Esophagus squamous epithelium (tissue), 5 donors: ENCODE measurements around the gene TRABD2B. TPM values are rescaled to one million over a fixed set of nuclear protein-coding genes. Genes with fewer than 3 reads are reported as not detected.

Source experiments
- DNase-seq: peaks from one replicate; lab custom pipeline; 2025; lab: John Stamatoyannopoulos, UW
- H3K27ac ChIP-seq, 4 donors: fragments of 200-600 bp; sonication (generic); one replicate each; pipeline ENCODE4 v1.5.1; 2016 to 2019; ENCODE audit warnings: mild to moderate bottlenecking in 1 of 4
- H3K27me3 ChIP-seq, 4 donors: fragments of 200-600 bp; sonication (generic); 1 replicate in 3 of 4; 2 replicates in 1 of 4; pipeline versions ENCODE4 v1.5.1 to v1.6.0; 2017 to 2021; ENCODE audit warnings: antibody characterized with exemption in 1 of 4
- H3K36me3 ChIP-seq, 3 donors: fragments of 200-600 bp; sonication (generic); one replicate each; pipeline ENCODE4 v1.5.1; 2016 to 2019
- H3K4me1 ChIP-seq, 3 donors: fragments of 200-600 bp; sonication (generic); one replicate each; pipeline ENCODE4 v1.5.1; 2017 to 2019
- H3K4me3 ChIP-seq, 4 donors: fragments of 200-600 bp; sonication (generic); 1 replicate in 3 of 4; 2 replicates in 1 of 4; pipeline ENCODE4 v1.5.1; 2016 to 2019; ENCODE audit warnings: mild to moderate bottlenecking in 2 of 4, moderate library complexity in 1 of 4
- H3K9me3 ChIP-seq, 3 donors: fragments of 200-600 bp; sonication (generic); one replicate each; pipeline ENCODE4 v1.5.1; 2016 to 2019
- POLR2A ChIP-seq, 4 donors: fragments of 450-650 bp; IDR thresholded peaks; one replicate each; pipeline ENCODE4 v1.6.1; 2017; ENCODE audit warnings: antibody characterized with exemption in 4 of 4, mild to moderate bottlenecking in 4 of 4, moderate library complexity in 3 of 4
- WGBS, 2 donors: methylation state at CpG; one replicate each; pipeline ENCODE4 v1.1.5; 2018; 5-methylcytosine and 5-hydroxymethylcytosine counted together
- intact Hi-C: fragments of 100-400 bp; cut with DNase I; formaldehyde crosslinking; loops from one replicate; pipeline ENCODE4 v1.15.0; 2022
- total RNA-seq, 4 donors: library from RNA; depleted of rRNA; stranded (reverse); fragments of >200 nt; gene quantifications; one replicate each; pipeline ENCODE4 v1.1.0, GENCODE V29; 2016
- TF ChIP-seq, protein P1 (sequence below), 6 experiments: fragments of 450-650 bp in 4 of 6; fragments of 200-600 bp in 2 of 6; sonication (generic) in 2 of 6; IDR thresholded peaks; one replicate each; pipeline ENCODE4 v1.5.1; 2016 to 2019; ENCODE audit warnings: antibody characterized with exemption in 6 of 6, mild to moderate bottlenecking in 4 of 6, moderate library complexity in 4 of 6
- donor health status: DM: yes; HTN: yes; CAD: no.

Gene TRABD2B
- total RNA-seq, 4 donors from 2014 or later, result 0.26 to 1.7 (median 0.50) TPM

DNA sequence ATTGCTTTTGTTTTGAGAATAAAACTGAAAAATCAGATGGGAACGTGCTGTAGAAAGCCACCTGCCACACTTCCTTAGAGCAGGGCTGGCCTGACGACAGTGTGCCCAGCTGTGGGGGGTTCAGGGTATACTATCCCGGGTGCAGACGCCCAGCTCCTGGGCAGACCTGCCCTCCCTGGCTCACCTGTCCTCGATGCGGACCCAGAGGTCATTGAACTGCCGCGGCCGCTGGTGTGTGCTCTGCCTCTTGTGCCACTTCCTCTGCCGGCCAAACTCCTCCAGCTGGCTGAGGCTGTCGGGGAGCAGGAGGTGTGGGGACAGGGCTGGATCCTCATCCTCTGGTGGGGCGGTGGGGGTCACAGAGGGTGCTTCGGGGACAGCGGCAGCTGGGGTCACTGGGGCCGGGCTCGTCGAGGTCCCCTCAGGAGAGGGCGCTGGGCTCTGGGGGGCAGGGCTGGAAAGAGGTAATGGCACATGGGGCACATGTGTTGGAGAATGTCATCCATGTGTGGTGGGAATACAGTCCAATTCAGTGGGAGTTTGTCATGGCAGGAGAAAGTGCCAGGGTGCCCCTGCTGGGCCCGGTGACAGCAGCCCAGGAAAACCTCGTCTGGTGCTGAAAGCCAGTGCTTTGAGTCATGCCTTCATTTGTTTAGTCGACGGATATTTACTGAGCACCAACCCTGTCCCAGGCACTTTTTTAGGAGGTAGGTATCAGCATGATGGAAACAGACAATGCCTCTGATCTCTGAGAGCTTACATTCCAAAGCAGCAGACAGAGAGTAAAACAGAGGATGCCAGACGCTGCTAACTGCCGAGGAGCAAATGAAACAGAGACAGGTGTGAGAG lies 222.0 kb downstream of the TRABD2B start:
- Histone ChIP-seq H3K27me3 (peaks cover 0 to 11% (median 0%) of the 10 kb centered on the region in 4 donors), H3K9me3 (no peaks in the 10 kb centered on the region), H3K4me1 (no peaks in the 10 kb centered on the region), H3K27ac (no peak overlapping the region), H3K4me3 (no peak overlapping the region), H3K36me3 (peaks cover 0 to 5% (median 0%) of the 10 kb centered on the region in 3 donors)
- WGBS, 2 donors, result 84% methylated on average over 13 to 15 of the region's 24 CpGs
- TF ChIP-seq POLR2A (IDR thresholded peaks at IDR 0.05), result no peak
- TF ChIP-seq, protein P1, sequence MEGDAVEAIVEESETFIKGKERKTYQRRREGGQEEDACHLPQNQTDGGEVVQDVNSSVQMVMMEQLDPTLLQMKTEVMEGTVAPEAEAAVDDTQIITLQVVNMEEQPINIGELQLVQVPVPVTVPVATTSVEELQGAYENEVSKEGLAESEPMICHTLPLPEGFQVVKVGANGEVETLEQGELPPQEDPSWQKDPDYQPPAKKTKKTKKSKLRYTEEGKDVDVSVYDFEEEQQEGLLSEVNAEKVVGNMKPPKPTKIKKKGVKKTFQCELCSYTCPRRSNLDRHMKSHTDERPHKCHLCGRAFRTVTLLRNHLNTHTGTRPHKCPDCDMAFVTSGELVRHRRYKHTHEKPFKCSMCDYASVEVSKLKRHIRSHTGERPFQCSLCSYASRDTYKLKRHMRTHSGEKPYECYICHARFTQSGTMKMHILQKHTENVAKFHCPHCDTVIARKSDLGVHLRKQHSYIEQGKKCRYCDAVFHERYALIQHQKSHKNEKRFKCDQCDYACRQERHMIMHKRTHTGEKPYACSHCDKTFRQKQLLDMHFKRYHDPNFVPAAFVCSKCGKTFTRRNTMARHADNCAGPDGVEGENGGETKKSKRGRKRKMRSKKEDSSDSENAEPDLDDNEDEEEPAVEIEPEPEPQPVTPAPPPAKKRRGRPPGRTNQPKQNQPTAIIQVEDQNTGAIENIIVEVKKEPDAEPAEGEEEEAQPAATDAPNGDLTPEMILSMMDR (IDR thresholded peaks at IDR 0.05), result no peak
- DNase-seq, result no peak
- intact Hi-C loops, result no loop called here

DNA sequence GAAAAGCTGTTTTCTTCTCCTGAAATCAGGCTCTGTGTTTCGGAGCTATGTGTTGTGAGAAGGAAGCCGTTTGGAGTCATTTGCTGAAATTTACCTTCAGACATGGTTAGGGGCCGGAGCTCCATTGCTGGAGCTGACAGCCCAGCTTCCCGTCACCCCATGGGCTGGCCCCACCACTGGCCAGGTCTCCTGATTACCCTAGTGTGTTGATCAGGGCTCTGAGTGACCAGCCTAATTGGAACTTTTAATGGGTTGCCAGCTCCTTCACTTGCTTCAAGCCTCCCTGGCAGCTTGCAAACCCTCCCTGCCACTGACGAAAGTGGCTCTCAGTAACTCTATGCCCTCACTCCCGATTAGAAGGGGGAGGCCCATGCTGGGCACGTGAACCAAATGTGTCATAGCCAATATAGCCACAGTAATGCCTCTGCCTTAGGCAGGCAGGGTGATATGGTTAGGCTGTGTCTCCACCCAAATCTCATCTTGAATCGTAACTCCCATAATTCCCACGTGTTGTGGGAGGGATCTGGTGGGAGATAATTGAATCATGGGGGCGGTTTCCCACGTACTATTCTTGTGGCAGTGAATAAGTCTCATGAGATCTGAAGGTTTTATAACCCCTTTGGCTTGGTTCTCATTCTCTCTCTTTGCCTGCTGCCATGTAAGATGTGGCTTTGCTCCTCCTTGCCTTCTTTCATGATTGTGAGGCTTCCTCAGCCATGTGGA lies 224.1 kb downstream of the TRABD2B start:
- Histone ChIP-seq H3K9me3 (no peaks in the 10 kb centered on the region), H3K4me1 (no peaks in the 10 kb centered on the region), H3K36me3 (peaks cover 0 to 5% (median 0%) of the 10 kb centered on the region in 3 donors), H3K27ac (no peak overlapping the region), H3K4me3 (no peak overlapping the region), H3K27me3 (peaks cover 0 to 11% (median 0%) of the 10 kb centered on the region in 4 donors)
- TF ChIP-seq POLR2A (IDR thresholded peaks at IDR 0.05), result no peak
- TF ChIP-seq, protein P1 (IDR thresholded peaks at IDR 0.05), result no peak
- intact Hi-C loops, result no loop called here
- WGBS, 2 donors, result 88 to 92% methylated on average over 7 to 11 of the region's 11 CpGs
- DNase-seq, result no peak

DNA sequence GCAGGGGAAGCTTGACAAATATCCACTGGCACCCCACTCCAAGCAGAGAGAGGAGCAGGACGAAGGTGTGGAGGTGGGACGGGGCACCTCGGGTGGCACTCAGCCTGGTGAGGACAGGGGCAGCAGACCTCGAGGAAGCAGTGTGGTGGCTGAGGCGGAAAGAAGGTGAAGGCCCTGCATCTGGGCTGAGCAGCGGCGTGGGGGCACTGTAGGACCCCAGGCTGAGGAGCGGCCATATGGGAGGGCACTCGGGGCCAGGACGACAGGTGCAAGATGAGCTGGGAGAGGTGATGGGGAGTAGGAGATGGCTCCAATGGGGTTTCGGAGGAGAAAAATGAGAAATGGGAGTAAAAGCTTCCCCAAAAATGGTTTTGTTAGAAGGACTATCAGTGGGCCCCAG lies 224.9 kb downstream of the TRABD2B start:
- intact Hi-C loops, result no loop called here
- Histone ChIP-seq H3K27me3 (peaks cover 0 to 6% (median 0%) of the 10 kb centered on the region in 4 donors), H3K4me3 (no peak overlapping the region), H3K36me3 (peaks cover 0 to 5% (median 0%) of the 10 kb centered on the region in 3 donors), H3K27ac (no peak overlapping the region), H3K4me1 (no peaks in the 10 kb centered on the region), H3K9me3 (no peaks in the 10 kb centered on the region)
- TF ChIP-seq POLR2A (IDR thresholded peaks at IDR 0.05), result no peak
- TF ChIP-seq, protein P1 (IDR thresholded peaks at IDR 0.05), result no peak
- no peak for DNase-seq
- 88 to 89% methylated on average over 11 of the region's 11 CpGs for WGBS, 2 donors

DNA sequence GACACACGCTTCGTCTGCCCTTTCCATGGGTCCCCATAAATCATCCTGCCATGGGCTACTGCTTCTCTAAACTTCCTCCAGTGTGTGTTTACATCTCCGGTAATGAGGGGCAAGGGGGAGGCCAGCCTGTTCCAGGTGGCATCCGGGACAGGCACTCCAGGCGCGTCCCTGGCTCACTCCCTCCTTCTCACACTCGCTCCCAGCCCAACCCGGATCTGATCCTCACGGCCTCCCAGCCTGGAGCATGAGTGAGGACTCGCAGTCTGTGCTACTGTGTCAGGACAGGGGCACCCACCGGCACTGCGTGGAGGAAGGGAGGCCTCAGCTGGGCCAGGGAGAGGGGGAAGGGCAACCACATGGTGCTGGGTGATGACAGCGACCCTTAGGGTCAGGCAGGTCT lies 225.4 kb downstream of the TRABD2B start:
- peaks cover 0 to 1% (median 0%) of the 10 kb centered on the region in 4 donors for H3K27me3 ChIP-seq
- no peak overlapping the region for H3K4me3 ChIP-seq
- peaks cover 0 to 5% (median 0%) of the 10 kb centered on the region in 3 donors for H3K36me3 ChIP-seq
- intact Hi-C loops, result no loop called here
- no peak for DNase-seq
- H3K4me1 ChIP-seq, result no peaks in the 10 kb centered on the region
- no peaks in the 10 kb centered on the region for H3K9me3 ChIP-seq
- 56 to 59% methylated on average over 4 to 9 of the region's 13 CpGs for WGBS, 2 donors
- H3K27ac ChIP-seq, result no peak overlapping the region
- TF ChIP-seq POLR2A (IDR thresholded peaks at IDR 0.05), result no peak
- TF ChIP-seq, protein P1 (IDR thresholded peaks at IDR 0.05), result no peak

DNA sequence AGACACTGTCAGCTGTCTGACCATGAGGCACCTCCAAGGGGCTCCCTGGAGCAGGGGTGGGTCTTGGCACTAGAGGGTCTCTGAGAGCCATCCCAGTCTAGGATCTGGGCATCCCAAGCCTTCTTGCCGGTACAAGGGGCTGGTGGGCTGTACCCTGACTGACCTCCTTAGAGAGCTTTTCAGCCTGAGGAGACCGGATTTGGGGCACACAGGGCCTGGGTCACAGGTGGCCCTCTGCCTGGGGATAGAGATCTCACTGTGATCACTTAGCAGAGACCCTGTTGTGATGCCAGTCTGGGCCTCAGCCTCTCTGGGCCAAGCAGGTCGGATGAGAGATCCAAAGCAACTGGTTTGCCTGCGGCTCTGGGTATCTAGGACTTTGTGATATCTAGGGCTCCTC lies 227.2 kb downstream of the TRABD2B start:
- TF ChIP-seq, protein P1 (IDR thresholded peaks at IDR 0.05), result no peak
- TF ChIP-seq POLR2A (IDR thresholded peaks at IDR 0.05), result no peak
- intact Hi-C loops, result no loop called here

More for the DNA sequence above, 227.2 kb downstream of the TRABD2B start:
- no peak for DNase-seq
- Histone ChIP-seq H3K27me3 (no peaks in the 10 kb centered on the region), H3K36me3 (peaks cover 0 to 4% (median 0%) of the 10 kb centered on the region in 3 donors), H3K4me3 (no peak overlapping the region), H3K9me3 (no peaks in the 10 kb centered on the region), H3K27ac (no peak overlapping the region), H3K4me1 (no peaks in the 10 kb centered on the region)
- WGBS, 2 donors, result 90 to 100% methylated on average over 1 to 2 of the region's 4 CpGs
